Measurements from ENCODE around the gene KAZN. TPM values are rescaled to one million over a fixed set of nuclear protein-coding genes. Genes with fewer than 3 reads are reported as not detected.

Gene KAZN
- total and polyA plus RNA-seq, 10 donors, result 20.0 to 245 (median 144) TPM

DNA sequence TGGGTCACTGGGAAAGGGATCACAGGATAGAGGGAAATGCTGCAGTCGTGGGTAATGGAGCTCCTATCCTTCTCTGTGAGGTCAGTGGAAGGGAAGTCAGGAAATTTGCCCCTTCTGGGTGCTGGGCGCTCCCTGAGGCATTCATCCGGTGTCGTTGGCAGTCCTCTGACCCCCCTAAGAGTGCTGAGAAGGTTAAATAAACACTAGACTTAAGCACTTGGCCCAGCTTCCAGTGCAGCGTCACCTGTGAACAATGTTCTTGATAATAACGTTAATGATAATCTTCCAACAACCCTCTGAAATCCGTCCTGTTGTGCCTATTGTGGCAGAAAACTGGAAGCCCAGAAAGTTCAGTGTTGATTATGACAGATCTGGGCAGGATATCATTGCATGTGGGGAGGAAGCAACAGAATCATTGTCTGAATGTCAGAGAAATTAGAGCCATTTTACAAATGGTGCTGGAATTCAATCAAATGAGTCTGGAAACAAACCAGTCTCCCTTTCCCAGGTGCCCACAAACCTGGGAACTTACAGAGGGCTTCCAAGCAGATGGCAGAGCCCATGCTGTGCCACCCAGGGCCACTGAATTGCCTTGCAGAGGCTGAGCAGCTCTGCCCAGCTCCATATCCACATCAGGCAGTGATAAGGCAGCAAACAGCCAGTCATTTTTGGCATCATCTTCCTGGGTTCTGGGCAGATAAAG, 216.8 kb downstream of the KAZN start:
- H3K4me3 ChIP-seq, result no peak overlapping the region
- H3K27me3 ChIP-seq (replicated peaks in 1 of 7), result no peaks in the 10 kb centered on the region
- H3K36me3 ChIP-seq, result no peaks in the 10 kb centered on the region
- TF ChIP-seq POLR2A (IDR thresholded peaks at IDR 0.05) (no peak), POLR2AphosphoS5 (IDR thresholded peaks at IDR 0.05) (peak in 2 of 3 donors; percentile 46 to 75)
- H3K9me3 ChIP-seq, result no peaks in the 10 kb centered on the region
- peak overlapping the region; percentile 35 to 82 (median 64) for H3K27ac ChIP-seq
- DNase-seq, result peak; percentile 77
- intact Hi-C loops (cut with DNase I; ENCODE audit: low total_unique reads), result loop anchor here (10.0 kb wide), 1 partner anchor 99 kb away; no protein-coding TSS in a partner anchor
- 52 to 70% (median 62%) methylated on average over 7 of the region's 7 CpGs for WGBS, 5 donors
- peaks cover 0 to 31% (median 10%) of the 10 kb centered on the region in 6 donors for H3K4me1 ChIP-seq

DNA sequence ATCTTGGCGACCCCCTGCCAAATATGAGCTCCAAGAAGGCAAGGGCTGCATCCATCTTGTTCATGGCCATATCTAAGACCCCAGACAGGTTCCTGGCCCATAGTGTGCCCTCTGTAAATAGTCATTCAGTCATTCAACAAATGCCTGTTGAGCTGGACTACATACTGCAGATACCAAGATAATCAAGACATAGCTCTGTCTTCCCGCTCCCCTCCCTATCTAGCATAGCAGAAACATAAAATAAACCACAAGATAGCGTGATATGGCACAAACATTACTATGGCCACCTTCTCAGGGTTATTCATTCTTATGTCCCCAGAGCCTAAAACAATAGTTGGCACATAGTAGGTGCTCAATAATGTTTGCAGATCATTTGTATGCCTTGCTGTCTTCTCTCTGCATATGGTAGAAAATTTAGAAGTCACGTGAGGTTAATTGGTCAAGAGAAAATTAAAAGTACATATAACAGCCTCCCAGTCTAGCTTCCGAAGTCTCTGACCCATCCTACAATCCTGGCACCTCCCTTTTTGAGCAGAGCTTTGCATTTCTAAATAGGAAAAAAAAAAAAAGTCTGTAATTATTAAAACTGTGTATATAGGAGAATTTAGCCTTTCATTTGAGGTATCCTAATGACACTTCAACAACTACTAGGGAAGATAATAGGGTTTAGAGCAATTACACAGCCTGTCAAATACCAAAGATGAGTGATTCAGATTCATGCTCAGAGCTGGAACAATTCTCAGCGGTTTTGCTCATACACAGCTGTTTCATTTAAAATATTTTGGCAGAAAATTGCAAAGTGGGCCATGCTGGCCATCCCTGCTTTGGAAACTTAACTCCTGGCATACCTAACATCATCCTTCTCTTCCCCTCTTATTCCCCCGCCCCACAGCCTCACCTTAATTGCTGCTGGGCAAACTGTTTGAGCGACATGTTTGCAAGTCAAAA, 219.0 kb downstream of the KAZN start:
- intact Hi-C loops (cut with DNase I; ENCODE audit: low total_unique reads), result loop anchor here (10.0 kb wide), 1 partner anchor 97 kb away; no protein-coding TSS in a partner anchor
- H3K36me3 ChIP-seq, result no peaks in the 10 kb centered on the region
- no peaks in the 10 kb centered on the region for H3K27me3 ChIP-seq (replicated peaks in 1 of 7)
- peaks cover 0 to 17% (median 4%) of the 10 kb centered on the region in 6 donors for H3K4me1 ChIP-seq
- TF ChIP-seq POLR2AphosphoS5 (IDR thresholded peaks at IDR 0.05), result no peak
- no peak for TF ChIP-seq POLR2A (IDR thresholded peaks at IDR 0.05)
- TF ChIP-seq, protein P1, sequence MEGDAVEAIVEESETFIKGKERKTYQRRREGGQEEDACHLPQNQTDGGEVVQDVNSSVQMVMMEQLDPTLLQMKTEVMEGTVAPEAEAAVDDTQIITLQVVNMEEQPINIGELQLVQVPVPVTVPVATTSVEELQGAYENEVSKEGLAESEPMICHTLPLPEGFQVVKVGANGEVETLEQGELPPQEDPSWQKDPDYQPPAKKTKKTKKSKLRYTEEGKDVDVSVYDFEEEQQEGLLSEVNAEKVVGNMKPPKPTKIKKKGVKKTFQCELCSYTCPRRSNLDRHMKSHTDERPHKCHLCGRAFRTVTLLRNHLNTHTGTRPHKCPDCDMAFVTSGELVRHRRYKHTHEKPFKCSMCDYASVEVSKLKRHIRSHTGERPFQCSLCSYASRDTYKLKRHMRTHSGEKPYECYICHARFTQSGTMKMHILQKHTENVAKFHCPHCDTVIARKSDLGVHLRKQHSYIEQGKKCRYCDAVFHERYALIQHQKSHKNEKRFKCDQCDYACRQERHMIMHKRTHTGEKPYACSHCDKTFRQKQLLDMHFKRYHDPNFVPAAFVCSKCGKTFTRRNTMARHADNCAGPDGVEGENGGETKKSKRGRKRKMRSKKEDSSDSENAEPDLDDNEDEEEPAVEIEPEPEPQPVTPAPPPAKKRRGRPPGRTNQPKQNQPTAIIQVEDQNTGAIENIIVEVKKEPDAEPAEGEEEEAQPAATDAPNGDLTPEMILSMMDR (IDR thresholded peaks at IDR 0.05 in 8 of 11, conservative IDR thresholded peaks at IDR 0.05 in 3 of 11), result no peak
- peak overlapping the region in 1 of 8 donors; percentile 33 for H3K27ac ChIP-seq
- H3K9me3 ChIP-seq, result no peaks in the 10 kb centered on the region
- no peak for DNase-seq
- 80 to 89% (median 86%) methylated on average over 8 of the region's 8 CpGs for WGBS, 5 donors
- H3K4me3 ChIP-seq, result no peak overlapping the region

DNA sequence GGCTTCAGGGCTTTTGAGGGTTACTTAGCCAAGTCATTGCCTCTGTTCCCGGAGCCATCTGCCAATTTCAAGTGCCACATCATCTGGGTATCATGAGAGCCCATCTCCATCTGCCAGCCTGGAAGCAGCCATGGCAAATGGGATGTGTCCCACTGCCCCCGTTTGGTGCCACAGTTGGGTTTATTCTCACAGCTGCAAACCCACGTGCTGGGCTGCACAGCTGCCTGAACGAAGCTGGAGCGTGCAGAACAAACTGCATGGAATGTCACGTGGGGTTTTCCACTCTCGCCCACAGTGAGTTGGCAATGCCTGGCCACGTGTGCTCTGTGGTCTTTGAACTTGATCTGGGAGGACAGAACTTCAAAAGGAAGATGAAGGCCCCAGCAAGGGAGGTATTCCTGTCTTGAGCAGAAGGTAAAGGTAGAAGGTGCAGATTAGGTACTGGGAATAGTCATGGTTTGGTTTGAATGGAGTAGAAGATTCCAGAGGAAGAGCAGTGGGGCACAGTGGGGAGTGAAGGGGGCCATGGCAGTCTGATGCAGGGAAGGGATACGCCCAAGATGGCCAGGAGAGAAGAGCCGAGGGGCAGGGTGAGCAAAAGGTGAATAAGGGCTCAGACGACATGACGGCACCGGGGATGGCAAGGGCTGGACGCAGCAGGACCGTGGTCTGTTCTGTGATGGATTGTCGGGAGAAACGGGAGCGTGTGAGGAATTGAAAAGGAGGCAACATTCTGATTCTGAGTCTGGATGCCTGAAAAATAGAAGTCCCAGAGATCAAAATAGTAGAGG, 222.0 kb downstream of the KAZN start:
- TF ChIP-seq, protein P1 (IDR thresholded peaks at IDR 0.05 in 8 of 11, conservative IDR thresholded peaks at IDR 0.05 in 3 of 11), result no peak
- TF ChIP-seq POLR2A (IDR thresholded peaks at IDR 0.05) (no peak), POLR2AphosphoS5 (IDR thresholded peaks at IDR 0.05) (no peak)
- H3K4me1 ChIP-seq, result peaks cover 0 to 5% (median 0%) of the 10 kb centered on the region in 6 donors
- H3K36me3 ChIP-seq, result no peaks in the 10 kb centered on the region
- intact Hi-C loops (cut with DNase I; ENCODE audit: low total_unique reads), result no loop called here
- no peak overlapping the region for H3K27ac ChIP-seq
- no peaks in the 10 kb centered on the region for H3K27me3 ChIP-seq (replicated peaks in 1 of 7)
- DNase-seq, result no peak
- no peaks in the 10 kb centered on the region for H3K9me3 ChIP-seq
- 80 to 88% (median 82%) methylated on average over 18 of the region's 18 CpGs for WGBS, 5 donors
- no peak overlapping the region for H3K4me3 ChIP-seq

DNA sequence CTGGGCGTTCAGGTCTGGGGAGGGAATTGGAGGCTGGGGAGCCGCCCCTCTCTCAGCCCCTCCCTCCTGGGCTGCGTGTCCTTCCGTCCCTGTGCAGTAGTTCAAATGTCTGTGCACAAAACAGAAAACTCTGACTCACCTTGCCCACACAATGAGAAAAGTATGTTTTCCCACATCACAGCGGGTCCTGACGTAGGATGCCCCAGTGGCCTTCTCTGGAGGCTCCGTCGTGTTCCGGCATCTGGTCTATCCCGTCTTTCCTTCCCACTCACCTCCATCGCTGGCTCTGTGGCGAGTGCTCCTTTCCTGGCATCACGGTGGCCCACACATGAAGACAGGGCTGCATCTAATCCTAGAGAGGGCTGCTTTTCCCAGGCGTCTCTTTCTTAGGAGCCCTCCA, 224.0 kb downstream of the KAZN start:
- H3K27ac ChIP-seq, result no peak overlapping the region
- 80 to 96% (median 91%) methylated on average over 14 of the region's 14 CpGs for WGBS, 5 donors
- H3K27me3 ChIP-seq (replicated peaks in 1 of 7), result no peaks in the 10 kb centered on the region
- no peak overlapping the region for H3K4me3 ChIP-seq
- no peaks in the 10 kb centered on the region for H3K36me3 ChIP-seq
- no peak for TF ChIP-seq POLR2A (IDR thresholded peaks at IDR 0.05)
- TF ChIP-seq, protein P1 (IDR thresholded peaks at IDR 0.05 in 8 of 11, conservative IDR thresholded peaks at IDR 0.05 in 3 of 11), result no peak
- H3K9me3 ChIP-seq, result no peaks in the 10 kb centered on the region
- no peaks in the 10 kb centered on the region for H3K4me1 ChIP-seq
- DNase-seq, result no peak
- intact Hi-C loops (cut with DNase I; ENCODE audit: low total_unique reads), result no loop called here
